ENCODE results near the gene FXYD7. TPM values are rescaled to one million over a fixed set of nuclear protein-coding genes. Genes with fewer than 3 reads are reported as not detected.

Gene FXYD7
- total and polyA plus RNA-seq, 9 of the 15 experiments (the other 6 are each of a cell fraction or from before 2014, with no cell fraction given) = 0.10 to 0.80 (median 0.31) TPM; not detected in 3

GRCh38 chr19:35106898-35107541 is 36.0 kb upstream of the FXYD7 start:
- DNase-seq (ENCODE audit: extremely low read depth in 1 of 4, low spot score in 3 of 4) = no peak
- FAIRE-seq = no peak
- Histone ChIP-seq H3K4me2 (ENCODE audit: insufficient read depth, low read length) (peak overlapping the region; percentile 7; the same call in 1 of the 2 replicates), H3K9ac (ENCODE audit: insufficient read depth in 1 of 2, low read depth in 2 of 2, low read length in 2 of 2) (no peak overlapping the region), H3K36me3 (ENCODE audit: control insufficient read depth, insufficient read depth, low read length) (no peaks in the 10 kb centered on the region), H3K4me1 (replicated peaks in 1 of 2; ENCODE audit: control insufficient read depth in 2 of 2, insufficient read depth in 2 of 2, low read length in 2 of 2) (peaks cover 22 to 37% of the 10 kb centered on the region in 2 experiments), H3K27me3 (ENCODE audit: control insufficient read depth in 2 of 2, insufficient read depth in 2 of 2, low read length in 2 of 2) (no peaks in the 10 kb centered on the region), H4K20me1 (replicated peaks; ENCODE audit: control insufficient read depth, insufficient read depth, low read length) (no peaks in the 10 kb centered on the region), H3K79me2 (ENCODE audit: control insufficient read depth, insufficient read depth, low read length) (no peaks in the 10 kb centered on the region), H3K27ac (ENCODE audit: extremely low read depth, low read depth, low read length) (no peak overlapping the region), H2AFZ (ENCODE audit: low read depth, low read length) (peak overlapping the region; percentile 73), H3K9me3 (replicated peaks; ENCODE audit: control insufficient read depth, insufficient read depth, low read depth, low read length) (peaks cover 7% of the 10 kb centered on the region), H3K9me1 (ENCODE audit: control insufficient read depth, insufficient read depth, low read length) (no peaks in the 10 kb centered on the region), H3K4me3 (no peak overlapping the region)
- TF ChIP-seq RBM25 (IDR thresholded peaks at IDR 0.05; ENCODE audit: low read depth, low read length, severe bottlenecking) (peak; percentile 96), CBFA2T3 (IDR thresholded peaks at IDR 0.05) (0 out of 2 replicates have a peak, but pooled peaks have one; percentile 16), TBP (optimal IDR thresholded peaks at IDR 0.05; ENCODE audit: low read depth, low read length) (no peak), ZNF398 (CRISPR knock-in tag; IDR thresholded peaks at IDR 0.05) (no peak), RCOR1 (IDR thresholded peaks at IDR 0.05; ENCODE audit: borderline replicate concordance in 1 of 2, low read depth in 2 of 2, low read length in 2 of 2) (0 out of 4 replicates have a peak, but pooled peaks of 1 of the 2 experiments have one; percentile 40)
- no TSS peak for BruUV-seq (replicated peaks)
- intact Hi-C loops (cut with micrococcal nuclease) (no loop called here), in situ Hi-C loops (cut with MboI) (no loop called here)
- ATAC-seq = no peak
- WGBS (ENCODE audit: insufficient coverage, low coverage, missing lambda C conversion rate) = 40% methylated on average over 2 of the region's 2 CpGs
- ChIA-PET POLR2A (interaction anchor here (0.6 to 1.0 kb wide), 5 partner anchors 9 to 299 kb away, joined by 3 to 4 read pairs (median 3); partner anchors contain the start of gene FXYD5), CTCF (ENCODE audit: low intra/inter-chr PET ratio) (no interaction called here)
